Activated naive CD8-positive, alpha-beta T cell treated with anti-CD3 and anti-CD28 coated beads, Interleukin-2, amount 50 U/mL, for 16 hours (primary cell): ENCODE measurements around the gene CATSPERB.
"Not testable (repeated sequence)": the region's sequence is repeated elsewhere in the genome, so short reads cannot be mapped to it uniquely, and the experiment has no call there.

Experiments
- DNase-seq: peaks from one replicate; pipeline ENCODE4 v3.0.0-alpha.2; 2020; ENCODE audit warnings: low read depth, low spot score

Gene CATSPERB

DNA sequence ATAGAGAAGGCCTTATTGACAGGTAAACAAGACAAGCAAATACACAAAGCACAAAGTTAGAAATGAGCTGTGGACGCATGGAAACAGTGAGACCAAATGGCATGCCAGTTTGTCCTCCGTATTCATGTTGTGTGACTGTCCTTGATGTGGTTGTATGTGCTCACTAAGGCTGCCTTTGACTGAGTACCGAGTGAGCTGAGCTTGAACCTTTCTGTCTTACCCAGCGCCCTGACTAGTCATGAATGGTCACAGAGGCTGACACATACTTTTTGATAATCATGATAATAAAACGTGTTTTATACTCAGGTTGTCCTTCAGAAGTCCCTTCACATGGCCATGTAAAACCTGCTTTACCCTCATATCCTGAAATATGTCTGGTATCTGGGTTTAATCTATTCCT is 553 bp upstream of the CATSPERB start:
- no peak for DNase-seq

DNA sequence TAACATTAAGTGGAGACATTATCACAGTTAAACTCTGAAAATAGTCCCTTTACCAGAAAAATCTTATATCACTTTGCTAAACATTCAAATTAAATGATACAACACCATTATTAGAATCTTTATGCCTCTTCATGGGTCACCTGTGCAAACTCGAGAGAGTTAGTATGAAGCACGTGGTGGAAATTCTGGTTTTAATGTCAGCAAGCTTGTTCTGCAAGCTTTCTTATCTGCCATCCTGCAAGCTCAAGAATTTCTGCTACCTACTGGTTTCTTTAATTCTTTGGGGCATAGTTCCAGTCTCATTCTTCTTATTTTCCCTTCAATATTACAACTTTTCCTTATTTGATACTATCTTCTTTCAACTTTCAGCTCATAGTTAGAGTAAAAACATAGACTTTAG is 868 bp downstream of the CATSPERB start:
- DNase-seq: no peak

DNA sequence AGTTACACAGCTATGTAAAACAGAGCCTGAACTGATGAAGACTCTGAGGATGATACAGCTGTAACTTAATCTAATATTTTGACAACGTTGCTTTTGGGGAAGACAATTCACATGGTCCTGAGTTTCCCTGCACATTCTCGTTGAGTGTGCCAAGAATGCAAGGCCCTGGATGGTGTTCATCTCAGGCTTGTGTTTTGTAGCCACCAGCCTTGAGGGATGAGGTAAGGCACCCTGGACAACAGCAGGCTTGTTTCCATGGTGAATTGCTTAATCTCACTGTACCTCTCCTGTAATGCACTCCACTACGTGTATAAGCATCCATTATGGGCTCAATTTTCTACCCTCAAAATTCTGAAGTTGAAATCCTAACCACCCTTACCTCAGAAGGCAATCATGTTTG is 2.1 kb downstream of the CATSPERB start:
- DNase-seq: no peak

DNA sequence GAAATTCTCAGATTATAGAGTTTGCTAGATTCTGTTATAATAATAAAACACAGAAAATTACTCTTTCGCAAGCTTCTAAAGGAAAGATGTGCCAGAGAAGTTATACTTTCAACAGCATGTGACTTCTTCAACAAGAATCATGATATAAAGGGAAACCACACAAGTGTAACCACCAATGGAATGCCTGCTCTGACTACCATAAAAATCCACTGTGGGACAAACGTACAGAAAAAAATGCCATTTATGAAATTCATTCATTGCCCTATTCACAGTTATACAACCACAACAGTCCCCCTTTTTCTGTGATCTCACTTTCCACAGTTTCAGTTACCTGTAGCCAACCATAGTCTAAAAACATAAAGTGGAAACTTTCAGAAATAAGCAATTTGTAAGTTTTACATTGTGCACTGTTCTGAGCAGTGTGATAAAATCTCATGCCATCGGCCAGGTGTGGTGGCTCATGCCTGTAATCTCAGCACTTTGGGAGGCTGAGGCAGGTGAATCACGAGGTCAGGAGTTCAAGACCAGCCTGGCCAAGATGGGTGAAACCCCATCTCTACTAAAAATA is 3.2 kb downstream of the CATSPERB start:
- DNase-seq: no peak

DNA sequence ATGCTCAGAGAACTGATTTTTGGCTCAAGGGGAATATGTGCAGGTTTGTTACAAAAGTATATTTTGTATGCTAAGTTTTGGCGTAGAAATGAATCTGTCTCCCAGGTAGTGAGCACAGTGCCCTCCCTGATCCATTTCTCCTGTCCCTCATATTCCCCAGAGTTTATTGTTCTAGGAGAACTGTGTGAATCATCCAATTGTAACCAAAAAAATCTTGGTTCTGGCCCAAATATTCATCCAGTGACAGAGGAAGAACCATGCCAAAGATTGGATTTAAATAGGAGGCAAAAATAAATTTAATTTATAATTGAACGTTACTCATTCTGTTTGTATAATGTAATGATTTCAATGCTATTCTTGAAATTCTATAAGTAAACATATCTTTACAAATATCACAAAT is 4.8 kb downstream of the CATSPERB start:
- no peak for DNase-seq

DNA sequence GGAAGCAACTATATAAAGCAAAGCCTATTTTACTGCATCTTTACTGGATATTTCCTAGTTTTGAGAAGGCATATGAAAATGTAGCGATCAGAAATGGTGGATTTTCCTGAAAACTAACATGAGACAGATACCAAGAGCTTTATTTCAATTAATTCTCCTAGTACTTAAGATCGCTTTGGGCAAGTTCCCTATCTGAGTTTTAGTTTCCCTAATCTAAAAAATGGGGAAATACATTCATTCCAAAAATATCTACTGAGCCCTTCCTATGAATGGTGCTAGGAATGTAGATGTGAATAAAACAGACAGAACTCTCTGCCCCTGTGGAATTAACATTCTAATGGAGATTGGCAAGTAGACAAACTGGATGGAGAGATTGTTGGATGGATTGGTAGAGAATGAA is 8.4 kb downstream of the CATSPERB start:
- no peak for DNase-seq

DNA sequence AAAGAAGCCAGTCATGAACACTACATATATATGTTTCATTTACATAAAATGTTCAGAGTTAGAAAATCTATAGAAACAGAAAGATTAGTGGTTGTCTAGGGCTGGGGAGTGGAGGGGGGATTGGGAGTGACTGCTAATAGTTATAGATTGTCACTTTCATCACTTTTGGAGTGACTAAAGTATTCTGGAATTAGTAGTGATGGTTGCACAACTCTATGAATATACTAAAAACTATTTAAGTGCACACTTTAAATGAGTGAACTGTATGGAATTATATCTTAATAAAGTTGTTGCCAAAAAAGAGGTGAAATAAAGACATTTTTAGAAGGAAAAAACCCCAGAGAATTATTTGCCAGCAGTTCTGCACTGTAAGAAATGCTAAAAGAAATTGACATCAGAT is 9.5 kb downstream of the CATSPERB start:
- DNase-seq: no peak

DNA sequence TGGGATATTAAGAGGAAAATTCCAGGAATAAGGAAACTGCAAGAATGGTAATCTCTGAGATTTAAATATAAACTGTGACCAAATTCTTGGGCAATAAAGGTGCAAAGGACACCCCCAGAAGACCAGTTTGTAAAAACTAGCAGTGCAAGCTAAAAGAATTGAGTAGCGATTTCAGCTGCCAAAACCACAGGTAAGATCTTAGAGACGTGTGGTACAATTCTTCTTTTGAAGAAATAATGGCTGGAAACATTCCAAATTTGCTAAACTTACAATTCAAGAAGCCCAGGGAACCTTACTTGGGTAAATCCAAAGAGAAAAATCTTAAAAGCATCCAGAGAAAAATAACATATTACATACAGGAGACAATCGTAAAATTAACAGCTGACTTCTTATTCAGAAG is 12.0 kb downstream of the CATSPERB start:
- DNase-seq: no peak

DNA sequence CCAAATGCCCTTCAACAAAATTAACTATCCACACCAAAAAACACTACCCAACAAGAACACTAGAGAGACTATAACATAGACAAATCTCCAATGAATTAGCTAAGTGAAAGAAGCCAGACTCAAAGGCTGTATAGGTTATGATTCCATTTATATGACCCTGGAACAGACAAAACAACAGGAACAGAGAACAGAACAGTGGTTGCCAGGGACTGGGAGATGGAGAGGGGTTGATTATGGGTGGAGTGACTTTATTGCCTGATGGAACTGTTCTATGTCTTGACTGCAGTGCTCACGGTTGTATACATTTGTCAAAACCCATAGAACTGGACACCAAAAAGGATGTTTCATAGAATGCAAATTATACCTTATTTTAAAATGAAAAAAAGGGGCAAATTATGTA is 14.9 kb downstream of the CATSPERB start:
- DNase-seq: no peak

DNA sequence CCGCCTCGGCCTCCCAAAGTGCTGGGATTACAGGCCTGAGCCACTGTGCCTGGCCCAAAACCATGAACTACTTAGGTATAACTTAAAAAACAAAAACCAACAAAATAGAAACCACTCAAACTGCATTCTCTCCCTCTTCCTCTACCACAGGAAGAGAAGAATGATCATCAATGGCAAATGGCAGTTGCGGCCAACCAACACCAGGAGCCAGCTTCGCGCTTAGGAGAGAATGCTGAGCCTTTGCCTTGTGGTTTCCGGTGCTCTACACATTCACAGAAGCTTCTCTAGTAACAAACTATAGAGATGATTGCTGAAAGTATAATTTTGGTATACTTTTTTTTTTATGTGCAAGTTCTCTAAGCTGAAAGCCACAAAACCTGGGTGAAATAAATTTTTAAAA is 17.1 kb downstream of the CATSPERB start:
- DNase-seq: no peak

DNA sequence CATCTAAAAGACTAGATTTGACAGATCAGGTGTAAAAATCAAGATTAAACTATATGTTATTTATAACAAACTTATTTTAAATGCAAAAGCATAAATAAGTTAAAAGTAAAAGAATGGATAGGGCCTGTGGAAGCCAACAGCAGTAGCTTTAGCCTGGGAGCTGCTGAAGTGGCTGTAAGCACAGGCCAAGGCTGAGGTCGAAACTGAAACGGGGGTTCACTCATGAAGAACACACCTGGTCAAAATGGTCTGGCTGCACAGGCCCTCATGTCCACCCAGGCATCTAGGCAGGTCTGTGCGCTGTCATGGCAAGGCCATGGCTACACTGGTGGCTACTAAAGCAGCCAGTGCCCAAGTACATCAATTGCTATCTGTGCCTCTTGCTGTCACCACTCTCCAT is 23.1 kb downstream of the CATSPERB start:
- no peak for DNase-seq

DNA sequence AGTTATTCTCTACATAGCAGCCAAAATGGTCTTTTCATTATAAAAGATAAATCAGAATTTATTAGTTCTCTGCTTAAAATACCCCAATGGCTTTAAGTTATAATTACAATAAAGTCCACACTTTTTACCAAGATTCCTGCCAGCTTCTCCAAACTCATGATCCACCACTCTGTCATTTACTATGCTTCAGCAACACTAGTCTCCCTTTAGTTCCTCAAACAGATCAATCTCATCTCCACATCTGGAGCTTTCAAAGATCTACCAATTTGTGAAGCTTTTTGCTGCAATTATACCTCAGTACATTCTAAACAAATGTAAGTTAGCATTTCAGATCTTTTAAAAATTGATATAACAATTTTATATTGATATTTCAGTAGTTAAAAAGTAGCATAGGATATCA is 24.9 kb downstream of the CATSPERB start:
- no peak for DNase-seq

DNA sequence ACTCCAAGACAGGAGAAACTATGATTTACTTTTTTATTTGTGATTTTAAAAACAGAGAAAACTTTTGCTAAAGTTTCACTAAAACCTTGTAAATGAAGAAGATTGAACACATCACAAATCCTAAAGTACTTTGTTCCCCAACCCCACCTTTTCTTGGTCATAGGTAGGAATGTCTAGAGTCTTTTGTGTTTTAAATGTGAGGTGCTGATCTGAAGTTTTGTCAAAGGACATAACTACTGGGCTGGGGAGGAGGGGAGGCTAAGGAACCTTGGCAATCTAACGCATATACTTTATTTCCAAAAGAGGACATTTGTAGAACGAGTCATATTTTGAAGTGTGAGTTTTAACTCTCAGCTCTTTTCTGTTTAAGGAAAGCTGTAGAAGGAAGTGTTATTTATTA is 37.2 kb downstream of the CATSPERB start:
- no peak for DNase-seq

DNA sequence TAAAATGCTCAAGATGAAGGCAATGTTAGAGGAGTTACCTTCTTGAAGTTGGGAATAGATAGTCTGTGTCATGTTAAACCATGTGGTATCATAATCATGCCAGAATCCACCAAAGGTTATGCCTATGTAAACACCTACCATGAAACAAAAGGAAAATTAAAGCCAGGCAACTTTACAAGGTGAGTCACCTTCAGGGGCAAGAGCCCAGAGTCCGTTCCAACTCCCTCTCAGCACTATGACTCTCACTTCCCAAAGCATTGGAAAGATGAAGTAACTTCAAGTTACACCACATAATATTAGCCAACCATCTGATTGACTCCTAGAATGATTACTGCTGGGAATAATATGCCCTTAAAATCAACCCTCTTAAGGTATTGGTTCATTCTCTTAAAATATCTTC is 38.5 kb downstream of the CATSPERB start:
- no peak for DNase-seq

DNA sequence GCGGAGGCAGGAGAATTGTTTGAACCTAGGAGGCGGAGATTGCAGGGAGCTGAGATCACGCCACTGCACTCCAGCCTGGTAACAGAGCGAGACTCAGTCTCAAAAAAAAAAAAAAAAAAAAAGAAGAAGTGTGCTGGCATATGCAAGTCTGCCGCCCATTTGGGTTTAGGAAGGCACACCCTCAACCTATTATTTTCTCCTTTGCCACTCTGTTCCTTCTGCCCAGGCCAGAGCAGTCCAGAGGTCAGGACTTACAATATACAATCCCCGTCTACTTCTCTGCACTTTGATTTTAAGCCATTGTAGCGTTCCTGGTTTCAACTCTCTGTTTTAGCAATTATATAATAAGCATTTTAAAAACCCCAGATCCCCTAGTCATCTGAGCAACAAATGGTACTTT is 39.8 kb downstream of the CATSPERB start:
- DNase-seq: no peak

DNA sequence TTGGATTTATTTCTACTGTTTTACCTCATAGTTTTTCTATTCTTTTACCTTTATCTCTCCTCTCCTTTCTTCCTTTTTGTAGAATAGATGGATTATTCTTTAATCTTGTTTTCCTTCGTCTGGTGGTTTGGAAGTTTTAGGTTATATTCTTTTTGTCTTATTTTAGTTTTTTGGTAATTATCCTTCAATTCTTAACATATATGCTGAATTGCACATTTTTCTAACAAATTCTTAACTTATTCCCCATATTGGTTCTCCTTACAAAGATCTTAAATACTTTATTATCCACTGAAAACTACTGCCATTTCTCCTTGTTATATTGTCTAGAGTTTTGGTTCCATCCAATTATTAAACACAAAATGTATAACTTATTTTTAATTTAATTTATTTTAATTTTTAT is 42.3 kb downstream of the CATSPERB start:
- no peak for DNase-seq

DNA sequence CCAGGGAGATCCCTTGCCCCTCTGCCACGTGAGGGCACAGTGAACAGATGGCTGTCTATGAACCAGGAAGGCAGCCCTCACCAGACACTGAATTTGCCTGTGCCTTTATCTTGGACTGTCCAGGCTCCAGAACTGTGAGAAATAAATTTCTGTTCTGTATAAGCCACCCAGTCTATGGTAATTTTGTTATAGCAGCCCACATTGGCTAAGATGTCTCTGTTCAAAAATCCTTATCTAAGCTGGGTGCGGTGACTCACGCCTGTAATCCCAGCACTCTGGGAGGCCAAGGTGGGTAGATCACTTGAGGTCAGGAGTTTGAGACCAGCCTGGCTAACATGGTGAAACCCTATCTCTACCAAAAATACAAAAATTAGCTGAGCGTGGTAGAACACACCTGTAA is 44.5 kb downstream of the CATSPERB start:
- DNase-seq: not testable (repeated sequence)

DNA sequence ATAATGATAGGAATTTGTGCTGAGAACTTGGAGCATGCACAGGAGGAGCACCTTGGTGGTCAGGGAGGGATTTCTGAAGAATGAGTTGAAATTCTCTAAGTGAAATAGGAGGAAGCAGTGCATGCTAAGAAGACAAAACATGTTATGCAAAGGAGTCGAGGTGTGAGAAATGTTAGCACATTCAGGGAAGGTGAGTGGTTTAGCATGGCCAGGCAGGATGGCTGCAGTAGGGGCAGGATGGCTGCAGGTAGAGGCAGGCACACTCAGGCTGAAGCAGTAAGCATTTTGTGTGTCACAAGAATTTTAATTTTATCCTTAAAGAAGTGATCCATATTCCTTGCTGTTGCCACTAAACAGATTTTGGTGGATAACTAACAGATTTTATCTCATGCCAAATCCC is 46.3 kb downstream of the CATSPERB start:
- DNase-seq: no peak

DNA sequence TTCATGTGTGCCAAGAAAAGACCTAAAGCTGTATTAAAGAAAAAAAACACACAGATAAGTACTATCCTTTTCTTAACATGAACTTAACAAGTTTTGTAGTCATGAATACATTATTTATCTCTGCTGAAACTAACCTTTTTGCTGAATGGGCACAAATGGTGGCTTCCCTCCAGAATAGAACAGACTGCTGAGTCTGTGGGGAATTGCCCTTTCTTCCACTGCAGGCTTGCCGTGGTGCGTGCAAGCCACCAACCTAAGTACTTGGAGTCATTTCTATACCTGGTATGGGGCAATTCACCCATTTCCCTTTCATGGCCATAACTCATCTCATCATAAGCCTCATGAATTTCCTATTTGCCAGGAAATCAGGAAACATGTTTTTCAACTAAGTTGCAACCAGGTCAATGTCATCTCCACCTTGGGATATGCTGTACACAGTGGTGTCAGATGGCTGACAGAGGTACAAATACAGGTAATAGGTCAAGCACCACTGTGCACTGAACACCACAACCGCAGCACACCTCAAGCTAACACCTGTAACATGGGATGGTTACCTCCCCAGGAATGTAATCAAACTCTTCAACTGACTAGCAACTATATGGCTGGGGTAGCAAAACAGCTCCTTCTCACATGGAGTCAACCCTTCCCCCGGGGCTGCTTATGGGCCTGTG is 49.9 kb downstream of the CATSPERB start:
- no peak for DNase-seq

DNA sequence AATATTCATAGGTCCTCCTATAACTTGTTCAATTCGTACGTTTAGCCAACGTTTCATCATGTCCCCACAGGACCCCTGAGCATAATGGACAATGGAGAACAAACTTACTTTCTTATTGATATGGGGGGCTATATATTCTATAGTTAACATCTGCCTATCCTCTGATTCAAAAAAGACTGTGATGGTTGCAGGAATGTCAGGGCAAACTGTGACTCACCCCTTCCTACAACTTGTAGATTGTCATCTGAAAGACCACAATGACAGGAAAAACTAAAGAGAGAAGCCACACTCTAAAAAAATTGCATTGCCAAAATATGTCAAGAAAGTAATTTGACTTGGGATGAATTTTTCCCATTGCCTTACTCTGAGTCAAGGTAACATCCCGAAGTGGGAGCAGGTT is 50.8 kb downstream of the CATSPERB start:
- DNase-seq: no peak

DNA sequence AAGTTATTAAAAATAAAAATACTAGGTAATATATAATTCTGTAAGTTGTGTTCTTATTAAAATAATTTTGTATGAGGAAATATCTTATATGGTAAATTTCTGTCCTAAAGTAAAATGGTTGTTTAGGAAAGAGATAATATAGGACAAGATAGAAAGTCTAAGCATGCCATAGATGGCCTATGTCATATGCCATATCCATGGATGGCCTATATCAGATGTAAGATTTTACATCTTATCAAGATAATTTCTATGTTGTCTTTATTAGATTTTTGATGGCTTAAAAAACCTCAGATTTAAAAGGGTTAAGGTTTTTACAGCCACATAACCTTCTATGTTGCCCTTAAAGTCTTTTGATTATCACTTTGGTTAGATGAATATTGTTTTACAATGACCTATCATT is 52.6 kb downstream of the CATSPERB start:
- DNase-seq: no peak

DNA sequence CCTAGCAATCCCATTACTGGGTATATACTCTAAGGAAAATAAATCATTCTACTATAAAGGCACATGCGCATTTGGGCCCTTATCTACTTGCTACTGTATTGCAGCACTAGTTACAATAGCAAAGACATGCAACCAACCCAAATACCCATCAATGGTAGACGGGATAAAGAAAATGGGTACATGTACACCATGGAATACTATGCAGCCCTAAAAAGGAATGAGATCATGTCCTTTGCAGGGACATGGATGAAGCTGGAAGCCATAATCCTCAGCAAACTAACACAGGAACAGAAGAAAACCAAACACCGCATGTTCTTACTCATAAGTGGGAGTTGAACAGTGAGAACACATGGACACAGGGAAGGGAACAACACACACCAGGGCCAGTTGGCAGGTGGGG is 54.2 kb downstream of the CATSPERB start:
- not testable (repeated sequence) for DNase-seq

DNA sequence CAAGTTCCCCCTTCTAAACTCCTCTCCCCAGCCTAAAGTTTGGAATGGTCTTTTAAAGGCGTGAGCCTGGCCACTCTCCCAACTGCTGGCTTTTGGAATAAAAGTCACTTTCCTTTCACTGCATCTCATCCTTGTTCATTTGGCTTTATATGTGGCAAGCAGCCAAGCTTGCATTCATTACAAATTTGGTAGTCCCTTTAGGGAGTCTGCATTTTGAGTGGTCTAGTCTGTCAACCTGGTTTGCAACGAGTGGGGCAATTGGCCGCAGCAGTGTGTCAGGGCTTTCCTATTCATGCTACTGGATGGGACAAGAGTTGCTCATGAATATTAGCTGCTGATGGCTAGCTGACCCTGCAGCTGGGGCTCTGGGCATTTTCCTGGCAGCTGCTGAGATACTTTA is 57.0 kb downstream of the CATSPERB start:
- no peak for DNase-seq

DNA sequence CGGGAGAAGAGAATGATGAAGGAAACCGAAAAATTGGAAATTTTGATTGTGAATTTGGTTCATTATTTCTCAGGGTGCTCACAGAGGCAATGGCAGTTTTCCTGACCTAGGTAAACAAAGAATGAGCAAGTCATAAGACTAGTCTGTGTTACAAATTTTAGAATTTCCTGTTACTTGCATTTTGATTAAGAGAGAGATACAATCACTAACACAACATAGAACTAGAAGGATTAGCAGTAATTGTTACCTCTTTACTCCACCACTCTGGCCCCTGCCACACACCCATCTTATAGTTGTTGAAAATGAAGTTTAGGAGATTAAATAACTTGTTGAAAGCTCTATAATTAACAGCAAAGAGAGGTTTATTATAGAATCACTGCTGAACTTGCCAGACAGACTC is 62.0 kb downstream of the CATSPERB start:
- no peak for DNase-seq
